Frontal cortex (tissue), 4 donors: ENCODE measurements around the gene SDK2. TPM values are rescaled to one million over a fixed set of nuclear protein-coding genes. Genes with fewer than 3 reads are reported as not detected.
"Not testable (repeated sequence)": the region's sequence is repeated elsewhere in the genome, so short reads cannot be mapped to it uniquely, and the experiment has no call there.

Source experiments
- DNase-seq, 2 donors: peaks; one replicate each; pipeline ENCODE4 v3.0.0; 2012; ENCODE audit warnings: low spot score in 2 of 2
- FAIRE-seq: peaks from 2 replicates; lab custom pipeline; 2012; peaks lifted over from hg19 to GRCh38; lab: Jason Lieb, UNC
- total RNA-seq: library from RNA; depleted of rRNA; stranded (reverse); fragments of >200 nt; gene quantifications from one replicate; pipeline ENCODE4 v1.2.3, GENCODE V29; 2014
- donor health status: control.
- donor health status: control.
- donor health status: control.

SDK2 gene
- total RNA-seq, 1 donor from 2014 or later: 6.9 TPM

- FAIRE-seq: no peak
Observed at GRCh38 chr17:73331060-73331459, 313.2 kb downstream of the SDK2 start.

GRCh38 chr17:73327676-73328075 lies 316.6 kb downstream of the SDK2 start:
- no peak for FAIRE-seq
- DNase-seq: no peak

More at GRCh38 chr17:73331060-73331459, 313.2 kb downstream of the SDK2 start:
- no peak for DNase-seq

DNA sequence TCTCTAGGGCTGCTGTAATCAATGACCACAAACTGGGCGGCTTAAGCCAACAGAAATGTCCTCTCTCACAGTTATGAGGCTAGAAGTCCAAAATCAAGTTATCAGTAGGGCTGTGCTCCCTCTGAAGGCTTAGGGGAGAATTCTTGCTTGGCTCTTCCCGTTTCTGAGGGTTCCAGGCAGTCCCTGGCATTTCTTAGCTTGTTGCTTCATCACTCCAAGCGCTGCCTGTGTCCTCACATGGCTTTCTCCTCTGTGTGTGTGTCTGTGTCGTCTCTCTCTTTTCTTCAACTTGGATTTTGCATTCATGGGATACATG lies 318.8 kb downstream of the SDK2 start:
- DNase-seq (no peak), FAIRE-seq (no peak)

DNA sequence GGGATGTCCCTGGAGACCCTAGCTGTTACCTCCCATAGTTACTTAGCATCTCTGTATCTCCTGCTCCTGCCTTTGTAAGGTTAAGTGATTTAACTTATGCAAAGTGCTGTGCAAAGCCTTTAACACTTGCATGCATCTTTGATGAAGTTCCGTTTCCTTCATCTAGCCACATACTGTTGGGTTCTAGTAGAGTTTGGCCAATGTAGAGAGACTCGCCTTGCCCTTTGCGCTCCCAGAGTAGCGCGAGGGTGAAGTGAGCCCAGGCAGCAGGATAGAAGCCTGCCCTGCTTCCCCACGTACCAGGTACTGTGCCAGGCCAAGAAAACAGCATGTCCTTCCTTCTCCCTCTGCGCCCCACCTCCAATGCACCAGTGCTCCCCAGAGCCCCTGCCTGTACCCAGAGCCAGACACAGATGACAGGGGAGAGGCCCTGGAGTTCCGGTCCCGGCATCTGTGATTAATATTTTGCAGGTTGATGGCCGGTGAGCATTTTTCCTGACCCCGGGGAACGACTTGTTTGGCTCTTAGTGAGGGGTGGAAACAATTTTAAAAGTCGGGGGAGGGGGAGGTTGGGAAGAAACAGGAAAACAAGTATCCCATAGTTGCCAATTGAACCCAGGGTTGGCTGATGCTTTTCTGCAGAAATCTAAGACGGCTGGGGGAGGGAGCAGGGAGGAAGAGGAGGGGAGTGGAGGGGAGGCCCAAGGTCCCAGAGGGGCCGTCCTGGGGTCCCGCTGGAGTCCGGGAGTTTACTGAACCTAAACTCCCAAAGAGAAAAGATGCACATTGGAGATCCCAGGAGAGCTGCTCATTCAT lies 319.3 kb downstream of the SDK2 start:
- FAIRE-seq (no peak), DNase-seq (no peak)

DNA sequence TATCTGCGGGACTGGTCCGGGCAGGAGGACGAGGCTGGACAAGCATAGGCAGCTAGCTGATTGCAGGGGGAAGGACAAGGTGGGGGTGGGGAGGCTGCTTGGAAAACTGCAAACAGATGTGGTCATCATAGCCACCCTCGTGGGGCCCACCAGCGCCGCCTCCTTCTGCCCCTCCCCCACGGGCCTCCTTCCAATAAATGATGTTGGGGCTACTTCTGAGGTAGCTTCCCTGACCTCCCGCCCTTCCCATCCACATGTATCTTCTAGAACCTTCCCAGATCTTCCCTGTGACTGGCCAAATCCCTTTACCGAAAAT lies 320.1 kb downstream of the SDK2 start:
- FAIRE-seq: no peak
- DNase-seq: no peak

GRCh38 chr17:73323409-73324159 lies 320.7 kb downstream of the SDK2 start:
- FAIRE-seq: no peak
- DNase-seq: no peak

DNA sequence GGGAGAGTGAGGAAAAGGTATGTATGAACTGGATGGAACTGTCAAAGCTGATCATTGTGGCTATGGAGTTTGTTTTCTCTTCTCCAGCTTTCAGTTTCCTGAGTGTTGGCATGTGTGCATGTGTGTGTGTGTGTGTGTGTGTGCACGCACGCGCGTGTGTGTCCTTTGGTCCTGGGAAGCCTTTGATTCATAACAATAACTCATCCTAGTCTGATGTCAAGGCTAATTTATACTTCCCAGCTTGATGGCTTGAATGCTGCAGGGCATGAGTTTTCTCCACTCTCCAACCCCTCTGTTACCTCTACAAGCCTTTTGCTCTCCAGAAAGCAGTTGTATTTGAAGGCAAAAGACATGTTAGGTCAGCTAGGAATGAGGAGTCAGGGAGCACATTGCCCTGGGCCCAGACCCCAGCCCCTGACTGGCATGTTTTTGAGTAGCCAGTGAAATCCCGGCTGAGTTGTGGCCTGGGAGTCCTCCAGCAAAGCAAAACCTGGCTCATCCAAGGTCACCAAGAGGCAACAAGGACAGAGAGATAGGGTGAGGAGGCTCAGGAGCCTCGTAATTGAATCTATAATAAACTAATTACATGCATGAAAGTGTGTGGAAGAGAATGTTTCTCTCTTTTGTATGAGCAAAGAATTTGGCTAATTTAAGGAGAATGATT lies 323.5 kb downstream of the SDK2 start:
- DNase-seq (no peak), FAIRE-seq (no peak)

- DNase-seq (no peak), FAIRE-seq (no peak)
Observed at GRCh38 chr17:73319766-73320165, 324.5 kb downstream of the SDK2 start.

GRCh38 chr17:73318836-73319235 lies 325.4 kb downstream of the SDK2 start:
- DNase-seq: no peak
- FAIRE-seq: no peak

GRCh38 chr17:73318427-73318813 lies 325.8 kb downstream of the SDK2 start:
- no peak for FAIRE-seq
- no peak for DNase-seq

DNA sequence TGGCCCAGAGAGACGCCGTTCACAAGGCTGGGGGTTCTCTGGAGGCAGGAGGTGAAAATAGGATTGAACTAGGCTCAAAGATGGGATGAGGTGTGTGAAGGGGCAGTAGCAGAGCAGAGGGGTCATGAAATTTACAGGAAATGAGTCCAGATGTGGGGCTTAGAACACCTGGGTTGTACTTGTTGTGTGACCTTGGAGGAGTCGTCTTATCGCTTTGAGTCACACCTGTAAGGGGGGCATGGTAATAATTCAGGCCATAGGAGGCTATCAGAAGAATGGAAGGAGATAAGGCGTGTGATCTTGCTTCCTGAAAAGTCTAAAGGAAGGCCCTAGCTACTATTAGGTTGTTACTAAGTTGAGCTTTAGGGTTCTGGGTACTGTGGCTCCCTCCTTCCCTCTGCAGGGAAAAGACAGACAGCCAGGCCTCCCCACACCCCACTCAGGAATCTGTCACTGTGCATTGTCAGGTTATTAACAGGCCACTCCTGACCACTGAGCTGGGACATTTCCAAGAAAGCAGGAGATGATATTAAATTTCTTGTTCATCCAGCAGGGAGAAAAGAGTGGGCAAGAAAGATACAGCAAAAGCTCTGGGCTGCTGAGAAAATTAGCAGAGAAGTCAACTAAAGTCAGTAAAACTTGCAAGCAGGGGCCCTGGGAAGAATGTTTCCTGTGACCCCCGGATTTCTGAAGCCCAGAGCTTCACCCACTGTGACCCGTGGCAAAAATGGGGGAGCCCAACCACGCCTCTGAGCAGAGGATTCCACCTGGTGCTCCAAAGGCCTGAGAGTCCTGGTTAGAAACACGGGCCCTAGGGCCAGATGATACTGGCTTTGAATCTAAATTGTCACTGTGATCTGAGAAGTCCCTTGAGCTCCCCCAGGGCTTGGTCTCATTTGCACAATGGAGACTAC lies 326.5 kb downstream of the SDK2 start:
- DNase-seq (no peak), FAIRE-seq (no peak)

GRCh38 chr17:73316919-73317505 lies 327.2 kb downstream of the SDK2 start:
- no peak for FAIRE-seq

DNA sequence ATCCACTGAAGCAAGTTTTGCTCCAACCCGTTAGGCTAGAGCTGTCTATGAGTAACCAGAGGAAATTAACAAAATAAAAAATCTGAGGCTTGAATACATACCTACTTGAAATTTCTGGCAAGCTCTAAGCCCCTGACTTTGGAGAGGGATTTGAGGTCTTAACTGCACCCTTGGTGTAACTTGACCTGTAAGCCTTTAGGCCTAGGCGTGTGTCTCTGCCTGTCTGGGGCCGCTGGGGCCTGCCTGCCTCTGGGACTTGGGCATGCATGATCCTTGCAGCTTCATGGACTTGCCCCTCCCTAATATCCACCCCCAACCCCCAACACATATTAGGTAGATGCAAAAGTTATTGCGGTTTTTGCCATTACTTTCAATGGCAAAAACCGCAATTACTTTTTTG lies 328.8 kb downstream of the SDK2 start:
- FAIRE-seq (no peak), DNase-seq (no peak)

More at GRCh38 chr17:73316919-73317505, 327.2 kb downstream of the SDK2 start:
- no peak for DNase-seq

DNA sequence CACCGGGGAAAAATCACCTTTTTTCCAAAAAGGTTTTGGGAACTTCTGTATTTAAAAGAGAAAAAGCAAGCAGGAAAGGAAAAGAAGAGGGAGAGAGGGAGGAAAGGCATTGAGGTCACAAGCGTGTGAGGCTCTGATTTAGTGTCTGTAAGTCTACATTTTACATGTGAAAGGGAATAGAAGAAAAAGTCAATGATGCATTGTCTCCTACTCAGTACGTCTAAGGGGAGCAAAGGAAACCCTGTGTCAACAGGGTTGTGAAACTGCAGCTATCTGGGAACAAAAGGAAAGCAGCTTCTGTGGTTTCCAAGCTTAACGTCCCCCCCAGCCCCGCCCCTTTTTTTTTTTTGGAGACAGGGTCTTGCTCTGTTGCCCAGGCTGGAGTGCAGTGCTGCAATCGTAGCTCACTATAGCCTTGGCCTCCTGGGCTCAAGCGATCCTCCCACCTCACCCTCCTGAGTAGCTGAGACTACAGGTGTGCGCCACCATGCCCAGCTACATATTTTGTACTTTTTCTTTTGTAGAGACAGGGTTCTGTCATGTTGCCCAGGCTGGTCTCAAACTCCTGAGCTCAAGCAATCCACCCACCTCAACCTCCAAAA lies 330.6 kb downstream of the SDK2 start:
- FAIRE-seq (no peak), DNase-seq (no peak)

DNA sequence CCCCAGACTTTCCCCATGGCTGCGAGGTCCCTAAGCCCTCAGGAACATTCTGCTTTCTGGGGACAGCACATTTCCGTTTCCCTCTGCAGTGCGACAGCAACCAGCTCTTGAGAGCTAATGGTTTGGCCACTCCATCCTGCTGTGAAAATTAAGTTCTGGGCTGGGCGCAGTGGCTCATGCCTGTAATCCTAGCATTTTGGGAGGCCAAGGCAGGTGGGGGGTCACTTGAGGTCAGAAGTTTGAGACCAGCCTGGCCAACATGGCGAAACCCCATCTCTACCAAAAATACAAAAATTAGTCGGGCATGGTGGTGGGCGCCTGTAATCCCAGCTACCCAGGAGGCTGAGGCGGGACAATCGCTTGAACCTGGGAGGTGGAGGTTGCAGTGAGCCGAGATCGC lies 331.4 kb downstream of the SDK2 start:
- DNase-seq, FAIRE-seq: not testable (repeated sequence)

- DNase-seq: peak; percentile 94 to 95
- no peak for FAIRE-seq
Observed at GRCh38 chr17:73311781-73312641, 332.2 kb downstream of the SDK2 start, which contains the start of gene CDC42EP4. TSS of gene CDC42EP4 (minus strand) at chr17:73312001. CDS start at chr17:73286500, 25,501 bp downstream.

- DNase-seq (no peak), FAIRE-seq (no peak)
Observed at GRCh38 chr17:73311428-73311780, 332.8 kb downstream of the SDK2 start.
